GM23338 (cell line): Measurements from ENCODE around the gene HEXD. TPM values are rescaled to one million over a fixed set of nuclear protein-coding genes. Genes with fewer than 3 reads are reported as not detected.

Experiments used
- ATAC-seq: fragments of 200-7000 bp; cut with Tn5 transposase; 3 replicates; pipeline ENCODE4 v1.9.1; 2020
- DNase-seq: peaks from one replicate; pipeline ENCODE4 v3.0.0-alpha.2; 2015; ENCODE audit warnings: low spot score
- H2AFZ ChIP-seq: fragments of 200-600 bp; sonication (generic); 2 replicates; pipeline ENCODE4 v1.8.0; 2016; ENCODE audit warnings: antibody characterized with exemption, mild to moderate bottlenecking, moderate library complexity
- H3F3A ChIP-seq: fragments of 200-600 bp; sonication (generic); replicated peaks from 2 replicates; pipeline ENCODE4 v1.8.0; 2017; ENCODE audit warnings: antibody characterized with exemption, mixed run types, low read depth
- H3K27ac ChIP-seq: fragments of 200-600 bp; sonication (generic); 2 replicates; pipeline ENCODE4 v1.6.1; 2016; ENCODE audit warnings: low read depth
- H3K27me3 ChIP-seq: fragments of 200-600 bp; sonication (generic); 2 replicates; pipeline ENCODE4 v1.8.0; 2016; ENCODE audit warnings: mild to moderate bottlenecking, mixed run types, moderate library complexity; ENCODE audit not compliant: insufficient read depth
- H3K36me3 ChIP-seq: fragments of 200-600 bp; sonication (generic); 2 replicates; pipeline ENCODE4 v1.8.0; 2016; ENCODE audit warnings: mild to moderate bottlenecking; ENCODE audit not compliant: insufficient read depth
- H3K4me1 ChIP-seq: fragments of 200-600 bp; sonication (generic); 2 replicates; pipeline ENCODE4 v1.8.0; 2016; ENCODE audit warnings: mild to moderate bottlenecking, moderate library complexity; ENCODE audit not compliant: insufficient read depth
- H3K4me2 ChIP-seq: fragments of 200-600 bp; sonication (generic); 2 replicates; pipeline ENCODE4 v1.7.1; 2017; ENCODE audit warnings: mixed run types
- H3K4me3 ChIP-seq: fragments of 200-600 bp; sonication (generic); 2 replicates; pipeline ENCODE4 v1.6.1; 2016; ENCODE audit warnings: mixed run types
- H3K79me2 ChIP-seq: fragments of 200-600 bp; sonication (generic); replicated peaks from 2 replicates; pipeline ENCODE4 v1.8.0; 2017; ENCODE audit warnings: mild to moderate bottlenecking; ENCODE audit not compliant: insufficient read depth
- H3K9me2 ChIP-seq: fragments of 200-600 bp; sonication (generic); 2 replicates; pipeline ENCODE4 v1.8.0; 2017; ENCODE audit not compliant: insufficient read depth
- H4K20me1 ChIP-seq: fragments of 200-600 bp; sonication (generic); replicated peaks from 2 replicates; pipeline ENCODE4 v1.8.0; 2017; ENCODE audit warnings: mild to moderate bottlenecking; ENCODE audit not compliant: insufficient read depth
- H3K27ac Mint-ChIP-seq: 2 replicates; pipeline ENCODE4 v1.8.0; 2020; ENCODE audit warnings: inconsistent platforms, mild to moderate bottlenecking, moderate library complexity, mixed read lengths
- H3K27me3 Mint-ChIP-seq: 3 replicates; pipeline ENCODE4 v1.8.0; 2022; ENCODE audit warnings: low read depth, mild to moderate bottlenecking, moderate library complexity, mixed read lengths, inconsistent platforms; ENCODE audit not compliant: insufficient read depth, poor library complexity
- H3K36me3 Mint-ChIP-seq: 3 replicates; pipeline ENCODE4 v1.8.0; 2021; ENCODE audit warnings: low read depth, mild to moderate bottlenecking, inconsistent platforms, moderate library complexity, mixed read lengths
- H3K4me1 Mint-ChIP-seq: 3 replicates; pipeline ENCODE4 v1.8.0; 2020; ENCODE audit warnings: mild to moderate bottlenecking, inconsistent platforms, mixed read lengths
- H3K4me3 Mint-ChIP-seq: 3 replicates; pipeline ENCODE4 v1.8.0; 2021; ENCODE audit warnings: moderate library complexity, mild to moderate bottlenecking, inconsistent platforms, mixed read lengths
- H3K9me3 Mint-ChIP-seq: 3 replicates; pipeline ENCODE4 v1.8.0; 2020; ENCODE audit warnings: moderate library complexity, mild to moderate bottlenecking, inconsistent platforms, mixed read lengths
- ETS1 ChIP-seq: IDR thresholded peaks from 2 replicates; pipeline ENCODE4 v1.6.1; 2016; ENCODE audit warnings: antibody characterized with exemption
- EZH2 ChIP-seq: fragments of 200-600 bp; sonication (generic); IDR thresholded peaks from one replicate; pipeline ENCODE4 v1.8.0; 2017; ENCODE audit warnings: antibody characterized with exemption, mild to moderate bottlenecking, low read depth; ENCODE audit not compliant: unreplicated experiment
- EZH2phosphoT487 ChIP-seq: fragments of 200-600 bp; sonication (generic); IDR thresholded peaks from one replicate; pipeline ENCODE4 v1.8.1; 2018; ENCODE audit warnings: antibody characterized with exemption; ENCODE audit not compliant: unreplicated experiment
- JUNB ChIP-seq: IDR thresholded peaks from one replicate; pipeline ENCODE4 v1.6.1; 2016; ENCODE audit warnings: antibody characterized with exemption; ENCODE audit not compliant: unreplicated experiment
- NANOG ChIP-seq: IDR thresholded peaks from 2 replicates; pipeline ENCODE4 v1.6.1; 2016; ENCODE audit warnings: antibody characterized with exemption, borderline replicate concordance
- STAT1 ChIP-seq: IDR thresholded peaks from one replicate; pipeline ENCODE4 v1.6.1; 2016; ENCODE audit warnings: antibody characterized with exemption; ENCODE audit not compliant: unreplicated experiment
- ZNF114 ChIP-seq: fragments of 250-450 bp; sonication (Bioruptor Pico); IDR thresholded peaks from 2 replicates; pipeline ENCODE4 v1.5.0; 2020; ENCODE audit warnings: mild to moderate bottlenecking, moderate library complexity
- ZNF331 ChIP-seq: fragments of 250-450 bp; sonication (Bioruptor Pico); IDR thresholded peaks from 2 replicates; pipeline ENCODE4 v1.5.0; 2020; ENCODE audit warnings: low read depth, mild to moderate bottlenecking, moderate library complexity
- ZNF462 ChIP-seq: fragments of 250-450 bp; sonication (Bioruptor Pico); IDR thresholded peaks from 2 replicates; pipeline ENCODE4 v1.5.0; 2020; ENCODE audit warnings: mild to moderate bottlenecking, moderate library complexity
- polyA plus RNA-seq: library from polyadenylated mRNA; unstranded; fragments of >200 nt; fragmentation: Nextera tagmentation; extraction: Ambion mirVana; gene quantifications from 2 replicates; pipeline ENCODE4 v1.2.1, GENCODE V29; 2016
- total RNA-seq: library from RNA; depleted of rRNA; stranded (reverse); fragments of >200 nt; shearing (Covaris generic); gene quantifications from 2 replicates; pipeline ENCODE4 v1.2.3, GENCODE V29; 2014

Gene HEXD
- total and polyA plus RNA-seq, 2 experiments from 2014 or later = 11.9 to 31.1 TPM

GRCh38 chr17:82388922-82389283 is 29.2 kb upstream of the HEXD start (continued):
- TF ChIP-seq ZNF462 (CRISPR knock-in tag) (no peak), EZH2 (no peak), ZNF331 (CRISPR knock-in tag) (no peak), ZNF114 (CRISPR knock-in tag) (no peak), EZH2phosphoT487 (no peak)

- no peaks in the 10 kb centered on the region for H3K9me2 ChIP-seq
- H3K4me1 ChIP-seq = no peaks in the 10 kb centered on the region
- Mint-ChIP-seq H3K9me3 (no peaks in the 10 kb centered on the region), H3K27me3 (peaks cover 13% of the 10 kb centered on the region), H3K4me1 (peaks cover 6% of the 10 kb centered on the region), H3K4me3 (no peak overlapping the region), H3K27ac (no peak overlapping the region), H3K36me3 (no peaks in the 10 kb centered on the region; the same call in 2 of the 3 replicates)
- no peak overlapping the region for H3K4me3 ChIP-seq
- H3K27me3 ChIP-seq = no peaks in the 10 kb centered on the region
- no peak overlapping the region for H3K27ac ChIP-seq
- no peak overlapping the region for H3K4me2 ChIP-seq
- no peaks in the 10 kb centered on the region for H3F3A ChIP-seq
- no peaks in the 10 kb centered on the region; the same call in 1 of the 2 replicates for H4K20me1 ChIP-seq
- ATAC-seq = no peak
- no peaks in the 10 kb centered on the region for H3K79me2 ChIP-seq
- H2AFZ ChIP-seq = no peak overlapping the region
- no peaks in the 10 kb centered on the region for H3K36me3 ChIP-seq
- DNase-seq = no peak
- TF ChIP-seq STAT1 (no peak), JUNB (no peak), NANOG (no peak), ETS1 (no peak), EZH2 (no peak), ZNF462 (CRISPR knock-in tag) (no peak), EZH2phosphoT487 (no peak)
These were observed 28.8 kb upstream of the HEXD start for GRCh38 chr17:82389379-82389778.
